NCI-H69 (cell line): ENCODE data around the gene PAQR9.
"Not testable (repeated sequence)": the region's sequence is repeated elsewhere in the genome, so short reads cannot be mapped to it uniquely, and the experiment has no call there.

ENCODE experiments used
- DNase-seq: peaks from one replicate; lab custom pipeline; 2025; lab: John Stamatoyannopoulos, UW

Gene PAQR9

GRCh38 chr3:142963516-142964448, at the start of gene PAQR9:
Gene PAQR9 (minus strand): TSS chr3:142963674. CDS start chr3:142963336, 338 bp downstream.
- DNase-seq = peak; percentile 71

- no peak for DNase-seq
Measured at GRCh38 chr3:143011705-143012104, 48.2 kb upstream of the PAQR9 start.

- no peak for DNase-seq
Measured at GRCh38 chr3:143010024-143010423, 46.5 kb upstream of the PAQR9 start.

- no peak for DNase-seq
Measured at GRCh38 chr3:143004823-143005222, 41.3 kb upstream of the PAQR9 start.

- peak; percentile 18 for DNase-seq
Measured at GRCh38 chr3:143002727-143003126, 39.3 kb upstream of the PAQR9 start.

GRCh38 chr3:143002083-143002712, 38.7 kb upstream of the PAQR9 start:
- peak; percentile 52 for DNase-seq

- DNase-seq = peak; percentile 97
Measured at GRCh38 chr3:143001369-143002082, 38.1 kb upstream of the PAQR9 start, which contains the start of gene U2SURP. Gene U2SURP (plus strand): TSS chr3:143001570. CDS start chr3:143001629, 59 bp downstream.

- no peak for DNase-seq
Measured at GRCh38 chr3:143001034-143001368, 37.5 kb upstream of the PAQR9 start.

GRCh38 chr3:143000528-143000927, 37.1 kb upstream of the PAQR9 start:
- peak; percentile 1 for DNase-seq

- DNase-seq = no peak
Measured at GRCh38 chr3:142999881-143000280, 36.4 kb upstream of the PAQR9 start.

- DNase-seq = no peak
Measured at GRCh38 chr3:142998439-142998838, 35.0 kb upstream of the PAQR9 start.

GRCh38 chr3:142997330-142997729, 33.9 kb upstream of the PAQR9 start:
- peak; percentile 9 for DNase-seq

GRCh38 chr3:142993958-142994442, 30.5 kb upstream of the PAQR9 start:
- peak; percentile 63 for DNase-seq

- DNase-seq = no peak
Measured at GRCh38 chr3:142992323-142992722, 28.8 kb upstream of the PAQR9 start.

- DNase-seq = no peak
Measured at GRCh38 chr3:142990721-142991120, 27.2 kb upstream of the PAQR9 start.

- not testable (repeated sequence) for DNase-seq
Measured at GRCh38 chr3:142988826-142989225, 25.4 kb upstream of the PAQR9 start.

- not testable (repeated sequence) for DNase-seq
Measured at GRCh38 chr3:142988221-142988620, 24.7 kb upstream of the PAQR9 start.

GRCh38 chr3:142987707-142988106, 24.2 kb upstream of the PAQR9 start:
- peak; percentile 12 for DNase-seq

- peak; percentile 50 for DNase-seq
Measured at GRCh38 chr3:142987080-142987700, 23.7 kb upstream of the PAQR9 start.

- DNase-seq = no peak
Measured at GRCh38 chr3:142984255-142984654, 20.8 kb upstream of the PAQR9 start.

GRCh38 chr3:142983318-142983717, 19.8 kb upstream of the PAQR9 start:
- peak; percentile 66 for DNase-seq
